ENCODE results near the gene TBC1D32. TPM values are rescaled to one million over a fixed set of nuclear protein-coding genes. Genes with fewer than 3 reads are reported as not detected.
"Not testable (repeated sequence)": the region's sequence is repeated elsewhere in the genome, so short reads cannot be mapped to it uniquely, and the experiment has no call there.

Gene TBC1D32, protein sequence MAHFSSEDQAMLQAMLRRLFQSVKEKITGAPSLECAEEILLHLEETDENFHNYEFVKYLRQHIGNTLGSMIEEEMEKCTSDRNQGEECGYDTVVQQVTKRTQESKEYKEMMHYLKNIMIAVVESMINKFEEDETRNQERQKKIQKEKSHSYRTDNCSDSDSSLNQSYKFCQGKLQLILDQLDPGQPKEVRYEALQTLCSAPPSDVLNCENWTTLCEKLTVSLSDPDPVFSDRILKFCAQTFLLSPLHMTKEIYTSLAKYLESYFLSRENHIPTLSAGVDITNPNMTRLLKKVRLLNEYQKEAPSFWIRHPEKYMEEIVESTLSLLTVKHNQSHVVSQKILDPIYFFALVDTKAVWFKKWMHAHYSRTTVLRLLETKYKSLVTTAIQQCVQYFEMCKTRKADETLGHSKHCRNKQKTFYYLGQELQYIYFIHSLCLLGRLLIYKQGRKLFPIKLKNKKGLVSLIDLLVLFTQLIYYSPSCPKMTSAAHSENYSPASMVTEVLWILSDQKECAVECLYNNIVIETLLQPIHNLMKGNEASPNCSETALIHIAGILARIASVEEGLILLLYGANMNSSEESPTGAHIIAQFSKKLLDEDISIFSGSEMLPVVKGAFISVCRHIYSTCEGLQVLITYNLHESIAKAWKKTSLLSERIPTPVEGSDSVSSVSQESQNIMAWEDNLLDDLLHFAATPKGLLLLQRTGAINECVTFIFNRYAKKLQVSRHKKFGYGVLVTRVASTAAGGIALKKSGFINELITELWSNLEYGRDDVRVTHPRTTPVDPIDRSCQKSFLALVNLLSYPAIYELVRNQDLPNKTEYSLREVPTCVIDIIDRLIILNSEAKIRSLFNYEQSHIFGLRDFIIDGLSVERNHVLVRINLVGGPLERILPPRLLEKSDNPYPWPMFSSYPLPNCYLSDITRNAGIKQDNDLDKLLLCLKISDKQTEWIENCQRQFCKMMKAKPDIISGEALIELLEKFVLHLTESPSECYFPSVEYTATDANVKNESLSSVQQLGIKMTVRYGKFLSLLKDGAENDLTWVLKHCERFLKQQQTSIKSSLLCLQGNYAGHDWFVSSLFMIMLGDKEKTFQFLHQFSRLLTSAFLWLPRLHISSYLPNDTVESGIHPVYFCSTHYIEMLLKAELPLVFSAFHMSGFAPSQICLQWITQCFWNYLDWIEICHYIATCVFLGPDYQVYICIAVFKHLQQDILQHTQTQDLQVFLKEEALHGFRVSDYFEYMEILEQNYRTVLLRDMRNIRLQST
- 1.7 and 7.4 TPM in 2 replicates for total RNA-seq

GRCh38 chr6:121334299-121335086 lies at the start of gene TBC1D32:
TSS of gene TBC1D32 (minus strand) at chr6:121334480. CDS start at chr6:121334430, 50 bp downstream.
- peak; percentile 68 for DNase-seq (ENCODE audit: extremely low read depth, low read depth, low spot score)

DNA sequence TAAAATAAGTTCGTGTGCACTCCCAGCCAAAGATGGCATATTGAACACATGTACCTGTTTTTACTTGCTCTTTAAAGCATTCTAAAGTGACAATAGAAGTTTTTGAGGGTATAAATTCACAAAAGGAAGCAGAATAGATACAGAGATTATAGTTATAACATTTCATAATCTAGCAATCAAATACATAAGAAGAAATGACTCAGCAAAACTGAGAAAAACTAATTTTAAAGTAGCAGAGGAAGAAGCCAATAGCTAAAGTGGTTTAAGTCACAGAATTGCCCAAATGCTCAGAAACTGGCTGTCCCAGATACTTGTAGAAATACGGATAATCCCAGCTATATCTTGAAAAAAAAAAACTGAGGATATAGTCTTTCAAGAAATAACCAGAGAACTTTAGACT lies 49.2 kb upstream of the TBC1D32 start:
- no peak for DNase-seq (ENCODE audit: extremely low read depth, low read depth, low spot score)

- no peak for DNase-seq (ENCODE audit: extremely low read depth, low read depth, low spot score)
Measured at GRCh38 chr6:121382467-121383121, 48.3 kb upstream of the TBC1D32 start.

GRCh38 chr6:121376411-121376810 lies 42.1 kb upstream of the TBC1D32 start:
- DNase-seq (ENCODE audit: extremely low read depth, low read depth, low spot score): no peak

DNA sequence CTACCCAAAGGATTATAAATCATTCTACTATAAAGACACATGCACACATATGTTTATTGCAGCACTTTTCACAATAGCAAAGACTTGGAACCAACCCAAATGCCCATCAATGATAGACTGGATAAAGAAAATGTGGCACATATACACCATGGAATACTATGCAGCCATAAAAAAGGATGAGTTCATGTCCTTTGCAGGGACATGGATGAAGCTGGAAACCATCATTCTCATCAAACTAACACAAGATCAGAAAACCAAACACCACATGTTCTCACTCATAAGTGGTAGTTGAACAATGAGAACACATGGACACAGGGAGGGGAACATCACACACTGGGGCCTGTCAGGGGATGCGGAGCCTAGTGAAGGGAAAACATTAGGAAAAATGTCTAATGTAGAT lies 39.9 kb upstream of the TBC1D32 start:
- not testable (repeated sequence) for DNase-seq (ENCODE audit: extremely low read depth, low read depth, low spot score)

- DNase-seq (ENCODE audit: extremely low read depth, low read depth, low spot score): no peak
Measured at GRCh38 chr6:121365536-121366521, 31.5 kb upstream of the TBC1D32 start.

GRCh38 chr6:121356575-121356974 lies 22.3 kb upstream of the TBC1D32 start:
- no peak for DNase-seq (ENCODE audit: extremely low read depth, low read depth, low spot score)

DNA sequence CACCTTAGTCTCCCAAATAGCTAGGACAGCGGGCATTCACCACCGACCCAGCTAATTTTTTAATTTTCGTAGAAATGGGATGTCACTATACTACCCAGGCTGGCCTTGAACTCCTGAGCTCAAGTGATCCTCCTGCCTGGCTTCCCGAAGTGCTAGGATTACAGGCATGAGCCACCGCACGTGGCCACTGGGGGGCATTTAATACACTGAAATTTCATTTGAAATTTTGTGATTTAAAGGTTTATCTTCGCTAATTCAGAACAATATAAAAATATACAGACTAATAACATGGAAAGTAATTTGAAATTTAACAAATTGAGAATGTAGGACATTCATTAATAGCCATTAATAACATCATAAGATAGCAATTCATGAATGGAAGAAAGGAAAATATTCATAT lies 20.5 kb upstream of the TBC1D32 start:
- no peak for DNase-seq (ENCODE audit: extremely low read depth, low read depth, low spot score)

DNA sequence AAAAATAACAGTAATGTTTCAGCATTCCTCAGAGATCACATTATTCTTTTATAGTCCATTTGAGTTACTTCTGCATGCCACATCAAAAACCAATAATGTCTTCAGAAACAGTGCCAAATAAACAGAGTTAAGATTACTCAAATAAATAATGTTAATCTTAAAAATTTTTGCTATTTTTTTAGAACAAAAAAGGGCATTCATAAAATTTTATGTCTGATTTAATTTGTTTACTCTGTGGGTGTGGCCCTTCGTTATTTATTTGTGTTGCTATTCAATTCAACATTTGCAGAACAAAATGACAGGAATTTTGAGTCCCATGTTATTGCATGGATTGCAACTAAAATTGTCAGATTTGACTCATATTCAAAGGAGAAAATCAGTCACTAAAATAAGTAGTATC lies 18.7 kb upstream of the TBC1D32 start:
- no peak for DNase-seq (ENCODE audit: extremely low read depth, low read depth, low spot score)

GRCh38 chr6:121351916-121352315 lies 17.6 kb upstream of the TBC1D32 start:
- DNase-seq (ENCODE audit: extremely low read depth, low read depth, low spot score): no peak

GRCh38 chr6:121349596-121349995 lies 15.3 kb upstream of the TBC1D32 start:
- no peak for DNase-seq (ENCODE audit: extremely low read depth, low read depth, low spot score)

- DNase-seq (ENCODE audit: extremely low read depth, low read depth, low spot score): no peak
Measured at GRCh38 chr6:121347484-121347883, 13.2 kb upstream of the TBC1D32 start.

DNA sequence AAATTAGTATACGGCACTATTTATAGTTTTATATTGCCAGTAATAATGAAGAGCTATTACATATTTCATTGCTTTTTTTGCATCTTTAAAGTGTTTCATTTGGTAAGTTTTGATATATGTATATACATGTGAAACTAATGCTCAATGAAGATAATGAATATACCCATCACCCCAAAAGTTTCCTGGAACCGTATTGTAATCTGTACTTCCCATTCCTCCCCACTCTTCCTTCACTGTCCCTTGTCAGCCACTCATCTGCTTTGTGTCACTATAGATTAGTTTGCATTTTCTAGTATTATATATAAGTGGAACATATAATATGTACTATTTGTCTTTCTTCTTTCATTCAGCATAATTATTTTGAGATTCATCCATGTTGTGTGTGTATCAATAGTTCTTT lies 10.3 kb upstream of the TBC1D32 start:
- DNase-seq (ENCODE audit: extremely low read depth, low read depth, low spot score): no peak

DNA sequence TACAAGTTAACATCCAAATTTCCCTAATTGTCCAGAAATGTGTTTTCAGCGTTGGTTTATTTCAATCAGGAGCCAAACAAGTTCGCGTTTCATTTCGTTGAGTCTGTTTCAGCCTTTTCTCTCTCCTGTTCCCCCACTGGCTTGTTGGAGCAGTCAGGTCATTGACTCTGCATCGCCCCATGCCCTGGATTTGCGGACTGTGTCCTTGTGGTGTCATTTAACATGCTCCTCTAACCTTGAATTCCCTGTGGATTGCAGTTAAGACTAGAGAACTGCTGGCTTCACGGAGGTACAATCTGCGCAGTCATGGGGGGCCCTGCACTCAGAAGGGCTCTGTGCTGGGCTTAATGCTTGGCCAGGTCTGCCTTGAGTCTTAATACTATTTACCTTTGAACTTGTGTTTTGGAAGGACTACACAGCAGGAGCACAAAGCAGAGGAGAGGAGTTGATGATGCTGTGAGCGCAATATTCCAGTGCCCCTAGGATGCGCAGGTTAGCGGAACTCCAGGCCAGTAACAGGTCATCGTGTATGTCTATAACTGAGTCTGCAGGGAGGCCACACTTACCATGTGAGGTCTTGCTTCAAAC lies 5.5 kb upstream of the TBC1D32 start:
- no peak for DNase-seq (ENCODE audit: extremely low read depth, low read depth, low spot score)

DNA sequence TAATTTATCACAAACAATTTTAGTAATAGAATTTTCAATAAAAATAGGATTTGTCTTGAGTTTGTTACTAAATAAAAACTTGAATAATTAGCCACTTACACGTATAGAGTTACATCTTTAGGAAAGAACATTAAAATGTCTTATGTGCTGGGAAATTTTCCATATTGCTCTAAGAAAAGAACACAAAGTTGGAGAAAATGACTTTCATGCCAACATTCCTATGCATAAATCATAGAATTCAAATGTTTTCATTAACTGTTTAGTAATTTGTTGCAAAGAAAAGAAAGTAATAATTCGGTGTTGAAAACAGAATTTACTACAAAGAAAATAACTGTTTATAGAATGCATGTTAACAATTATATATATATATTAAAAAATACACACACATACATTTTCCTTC lies 4.7 kb upstream of the TBC1D32 start:
- no peak for DNase-seq (ENCODE audit: extremely low read depth, low read depth, low spot score)

GRCh38 chr6:121338366-121338765 lies 4.1 kb upstream of the TBC1D32 start:
- DNase-seq (ENCODE audit: extremely low read depth, low read depth, low spot score): no peak

- peak; percentile 9 for DNase-seq (ENCODE audit: extremely low read depth, low read depth, low spot score)
Measured at GRCh38 chr6:121335087-121336008, 1.1 kb upstream of the TBC1D32 start.
